Glomerular endothelial cell (primary cell): Measurements from ENCODE around the gene CXXC1. TPM values are rescaled to one million over a fixed set of nuclear protein-coding genes. Genes with fewer than 3 reads are reported as not detected.
"Not testable (repeated sequence)": the region's sequence is repeated elsewhere in the genome, so short reads cannot be mapped to it uniquely, and the experiment has no call there.

ENCODE experiments used
- DNase-seq: peaks from one replicate; pipeline ENCODE4 v3.0.0-alpha.2; 2011; ENCODE audit warnings: low read depth, low spot score; ENCODE audit errors: extremely low read depth
- total RNA-seq: library from RNA; depleted of rRNA; stranded (reverse); fragments of >200 nt; gene quantifications from 2 replicates; pipeline ENCODE4 v1.2.3, GENCODE V29; 2015

The CXXC1 gene
- total RNA-seq: 38.8 and 48.4 TPM in 2 replicates

- peak; percentile 97 for DNase-seq
Measured at GRCh38 chr18:50287441-50288347, at the start of gene CXXC1. CXXC1 (minus strand) TSS chr18:50287692; CDS start chr18:50287589, 103 bp downstream.

- no peak for DNase-seq
Measured at GRCh38 chr18:50334546-50335152, 47.2 kb upstream of the CXXC1 start.

DNA sequence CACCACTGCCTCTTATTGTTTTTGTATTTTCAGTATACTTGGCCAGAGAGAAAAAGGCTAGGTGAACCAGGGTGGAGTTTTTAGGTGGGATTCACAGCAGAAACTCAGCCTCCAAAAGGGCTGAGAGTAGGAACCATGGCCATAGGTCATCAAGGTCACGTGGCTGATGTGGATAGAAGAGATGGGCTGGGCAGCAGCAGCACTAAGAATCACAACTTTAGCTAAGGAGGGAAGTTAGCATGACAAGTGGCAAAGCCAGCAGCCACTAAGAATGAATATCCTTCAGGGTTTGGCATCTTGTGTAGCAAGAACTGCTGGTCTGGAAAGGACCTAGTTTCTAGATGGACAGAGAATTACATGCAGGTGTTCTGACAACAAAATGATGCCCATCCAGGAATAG, 44.2 kb upstream of the CXXC1 start:
- no peak for DNase-seq

- no peak for DNase-seq
Measured at GRCh38 chr18:50330176-50330575, 42.7 kb upstream of the CXXC1 start.

DNA sequence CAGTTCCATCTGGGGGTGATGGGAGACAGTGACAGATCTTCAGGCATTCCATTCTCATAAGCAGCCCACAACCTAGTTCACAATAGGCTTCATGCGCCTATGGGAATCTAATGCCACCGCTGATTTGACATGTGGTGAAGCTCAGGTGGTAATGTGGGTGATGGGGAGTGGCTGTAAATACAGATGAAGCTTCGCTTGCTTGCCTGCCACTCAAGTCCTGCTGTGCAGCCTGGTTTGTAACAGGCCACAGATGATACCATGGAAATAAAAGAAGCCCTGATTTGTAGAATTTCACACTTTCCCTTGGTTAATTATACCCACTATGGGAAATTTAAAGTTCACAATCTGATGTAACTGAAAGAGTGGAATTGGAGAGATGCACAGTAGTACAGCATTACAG, 40.5 kb upstream of the CXXC1 start:
- no peak for DNase-seq

- DNase-seq: no peak
Measured at GRCh38 chr18:50320719-50321118, 33.2 kb upstream of the CXXC1 start.

DNA sequence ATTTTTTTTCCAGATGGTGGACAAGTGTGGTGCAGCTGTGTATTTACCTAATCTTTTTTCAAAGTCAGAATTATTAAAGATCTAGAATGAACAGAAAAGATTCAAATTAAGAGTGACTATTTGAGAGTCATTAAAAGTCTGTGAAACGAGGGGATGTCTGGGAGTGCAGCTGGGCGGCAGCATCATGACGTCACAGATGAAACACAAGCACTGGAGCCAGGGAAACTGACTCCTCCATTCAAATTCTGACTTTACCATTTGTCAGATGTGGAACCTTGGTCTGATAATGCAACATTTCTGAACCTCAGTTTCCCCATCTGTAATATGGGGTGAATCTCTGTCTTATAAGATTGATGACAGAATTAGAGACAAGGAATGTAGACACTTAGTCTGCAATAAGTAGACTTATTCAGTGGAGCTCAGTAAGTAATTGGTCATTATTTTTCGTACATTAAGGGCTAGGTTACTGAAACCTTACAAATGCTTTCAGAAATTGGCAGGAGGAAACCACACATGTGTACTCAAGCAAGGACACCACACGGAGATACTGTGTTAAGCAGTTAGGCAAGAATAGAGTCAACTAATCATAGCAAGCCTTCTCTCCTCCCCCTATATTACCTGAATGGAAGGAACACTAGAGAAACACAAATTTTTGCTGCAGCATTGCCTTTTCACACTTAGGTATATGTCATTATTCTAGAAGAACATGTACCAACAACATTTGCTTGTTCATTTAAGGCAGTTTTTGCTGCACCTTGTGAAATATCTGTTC, 27.8 kb upstream of the CXXC1 start:
- DNase-seq: no peak

DNA sequence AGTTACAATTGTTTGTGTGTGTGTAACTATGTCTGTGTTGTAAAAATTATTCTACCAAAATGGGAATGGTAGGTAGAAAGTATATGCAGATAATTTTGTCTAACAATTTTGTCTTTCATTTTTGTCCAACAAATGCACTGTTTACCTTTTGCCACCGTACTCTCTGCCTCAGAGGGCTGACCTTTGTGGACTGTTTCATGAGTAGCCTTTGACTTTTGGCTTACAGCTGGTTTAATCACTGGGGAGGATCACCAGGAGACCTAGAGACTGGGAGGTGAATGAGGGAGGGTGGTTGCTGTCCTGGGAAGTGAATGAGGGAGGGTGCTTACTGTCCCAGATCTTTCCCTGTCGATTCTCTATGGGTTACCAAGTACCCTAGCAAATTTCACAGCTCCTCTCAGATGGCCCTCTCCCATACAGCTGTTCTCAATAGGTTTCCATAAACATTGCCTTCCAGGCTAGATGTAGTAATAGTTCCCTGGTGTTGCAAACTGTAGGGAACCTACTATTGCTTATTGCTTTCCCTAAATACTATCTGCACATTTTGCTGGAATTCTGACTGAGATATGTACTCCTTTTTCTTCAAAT, 26.5 kb upstream of the CXXC1 start:
- no peak for DNase-seq

- DNase-seq: no peak
Measured at GRCh38 chr18:50313031-50313607, 25.6 kb upstream of the CXXC1 start.

DNA sequence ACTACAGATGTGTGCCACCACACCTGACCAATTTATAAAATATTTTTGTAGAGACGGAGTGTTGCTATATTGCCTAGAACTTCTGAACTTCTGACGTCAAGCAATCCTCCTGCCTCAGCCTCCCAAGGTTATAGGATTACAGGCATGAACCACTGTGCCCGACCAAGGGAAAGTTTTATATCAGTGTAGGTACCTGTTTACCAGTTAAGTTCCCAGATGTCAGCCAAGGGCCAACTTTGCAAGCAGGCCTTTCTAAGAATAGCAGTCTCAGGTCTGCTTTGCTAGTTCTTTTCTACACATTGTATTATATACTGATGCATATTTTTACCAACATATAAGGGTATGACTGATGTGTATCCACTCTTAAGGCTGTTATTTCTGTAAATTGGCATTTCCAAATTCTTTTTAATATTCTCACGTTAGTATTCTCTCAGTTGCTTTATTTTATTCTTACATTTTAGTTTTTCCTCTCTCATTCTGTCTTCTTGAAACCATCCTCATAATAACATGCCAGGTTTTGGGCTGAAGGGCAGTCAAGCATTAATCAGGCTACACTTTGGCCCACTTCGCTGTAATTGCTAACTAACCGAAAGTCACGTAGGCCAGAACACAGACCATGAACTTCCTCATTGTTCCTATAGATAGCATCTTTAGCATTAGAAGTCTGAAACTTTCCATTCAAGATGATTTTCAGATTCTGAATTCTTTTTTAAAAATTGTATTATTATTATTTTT, 25.0 kb upstream of the CXXC1 start:
- DNase-seq: no peak

DNA sequence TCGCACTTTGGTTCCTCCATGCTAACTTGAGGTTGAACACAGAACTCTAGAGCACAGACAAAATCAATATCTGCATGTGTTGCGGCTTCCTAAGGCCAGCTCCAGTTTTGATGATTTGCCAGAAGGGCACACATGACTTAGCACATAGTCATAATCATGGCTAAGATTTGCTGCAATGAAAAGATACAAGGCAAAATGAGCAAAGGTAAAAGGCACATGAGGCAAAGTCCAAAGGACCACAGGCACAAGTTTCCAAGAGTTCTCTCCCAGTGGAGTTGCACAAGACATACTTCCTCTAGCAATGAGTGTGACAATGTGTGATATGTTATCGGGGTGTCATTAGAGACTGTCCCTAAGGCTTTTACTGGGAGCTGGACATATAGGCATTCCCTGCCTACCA, 24.2 kb upstream of the CXXC1 start:
- DNase-seq: no peak

DNA sequence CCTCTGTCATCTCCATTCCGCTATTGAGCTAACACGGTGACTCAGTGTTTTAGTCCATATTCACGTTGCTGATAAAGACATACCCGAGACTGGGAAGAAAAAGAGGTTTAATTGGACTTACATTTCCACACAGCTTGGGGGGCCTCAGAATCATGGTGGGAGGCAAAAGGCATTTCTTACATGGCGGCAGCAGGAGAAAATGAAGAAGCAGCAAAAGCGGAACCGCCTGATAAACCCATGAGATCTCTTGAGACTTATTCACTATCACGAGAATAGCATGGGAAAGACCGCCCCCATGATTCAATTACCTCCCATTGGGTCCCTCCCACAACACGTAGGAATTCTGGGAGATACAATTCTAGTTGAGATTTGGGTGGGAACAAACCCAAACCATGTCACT, 22.6 kb upstream of the CXXC1 start:
- no peak for DNase-seq

- not testable (repeated sequence) for DNase-seq
Measured at GRCh38 chr18:50308851-50309250, 21.4 kb upstream of the CXXC1 start.

GRCh38 chr18:50307738-50308470, 20.4 kb upstream of the CXXC1 start:
- no peak for DNase-seq

DNA sequence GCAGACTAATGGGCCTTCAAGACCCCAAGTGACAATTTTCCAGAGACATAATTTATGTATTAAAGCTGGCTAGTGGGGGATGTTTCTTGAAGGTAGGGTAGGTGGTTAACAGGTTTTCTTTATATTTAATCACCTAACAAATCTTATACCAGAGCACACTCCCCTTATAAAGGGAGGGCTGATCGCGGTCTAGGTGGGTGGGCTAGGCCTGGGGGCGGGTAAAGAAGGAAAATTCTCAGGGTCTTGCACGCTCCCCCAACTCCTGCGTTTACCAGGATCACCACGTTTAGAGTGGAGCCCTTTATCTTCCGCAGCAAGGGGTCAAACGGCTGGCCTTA, 19.9 kb upstream of the CXXC1 start:
- DNase-seq: no peak

GRCh38 chr18:50306944-50307343, 19.5 kb upstream of the CXXC1 start:
- no peak for DNase-seq

DNA sequence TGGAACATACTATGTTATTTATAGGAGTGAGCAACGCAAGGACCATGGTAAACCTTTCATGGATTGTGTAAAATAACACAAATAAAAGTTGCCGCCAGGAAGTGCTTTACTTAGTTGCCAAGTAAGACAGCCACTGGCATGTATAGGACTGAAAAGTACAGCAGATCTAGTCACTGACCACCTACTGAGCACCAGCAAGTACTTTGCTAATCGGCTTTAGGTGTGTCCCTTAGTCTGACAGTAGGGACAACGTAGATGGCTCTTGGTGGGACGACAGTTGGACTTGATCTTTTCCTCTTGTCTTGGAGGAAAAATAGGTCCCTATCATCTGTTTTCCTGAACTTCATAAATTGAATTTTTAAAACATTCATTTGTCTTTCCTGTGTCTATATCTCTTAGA, 13.6 kb upstream of the CXXC1 start:
- no peak for DNase-seq

DNA sequence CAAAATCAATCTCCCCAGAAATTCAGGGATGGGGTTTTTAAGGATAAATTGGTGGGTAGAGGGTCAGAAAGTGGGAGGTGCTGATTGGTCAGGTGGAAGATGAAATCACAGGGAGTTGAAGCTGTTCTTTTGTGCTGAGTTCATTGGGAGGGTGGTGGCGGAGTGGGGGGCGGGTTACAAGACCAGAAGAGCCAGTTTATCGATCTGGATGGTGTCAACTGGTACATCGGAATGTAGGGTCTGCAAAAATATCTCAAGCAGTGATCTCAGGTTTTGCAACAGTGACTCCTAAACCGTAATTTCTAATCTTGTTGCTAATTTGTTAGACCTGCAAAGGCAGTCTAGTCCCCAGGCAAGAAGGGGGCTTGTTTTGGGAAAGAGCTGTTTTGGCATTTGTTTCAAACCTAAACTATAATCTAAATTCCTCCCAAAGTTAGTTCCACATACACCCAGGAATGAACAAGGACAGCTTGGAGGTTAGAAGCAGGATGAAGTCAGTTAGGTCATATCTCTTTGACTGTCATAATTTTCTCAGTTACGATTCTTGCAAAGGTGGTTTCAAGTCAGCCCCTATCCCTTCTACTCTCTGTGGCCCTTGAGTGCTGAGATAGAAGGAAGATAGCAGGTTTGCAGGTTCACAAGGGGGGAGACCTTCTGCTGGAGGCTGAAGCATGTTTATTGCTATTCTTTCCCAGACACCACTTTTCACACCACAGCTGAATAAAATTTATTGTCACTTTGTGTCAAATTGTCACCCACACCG, 12.3 kb upstream of the CXXC1 start:
- DNase-seq: no peak
